HepG2 (cell line): ENCODE measurements around the gene LCAT. TPM values are rescaled to one million over a fixed set of nuclear protein-coding genes. Genes with fewer than 3 reads are reported as not detected.

ENCODE experiments used
- ATAC-seq: fragments of 200-7000 bp; cut with Tn5 transposase; 3 replicates; pipeline ENCODE4 v1.9.1; 2020; ENCODE audit warnings: mild to moderate bottlenecking, moderate library complexity
- BruUV-seq: library from RNA; stranded (reverse); fragments of 400-500 nt; replicated peaks from 2 replicates; lab custom pipeline; 2021; lab: Mats Ljungman, UMichigan
- CTCF ChIA-PET: fragments of 300-600 bp; formaldehyde crosslinking; extraction: SDS; loops from one replicate; lab custom pipeline; 2021; ENCODE audit warnings: low total read pairs, inconsistent platforms, low intra/inter-chr PET ratio; lab: Yijun Ruan, JAX
- POLR2A ChIA-PET: fragments of 350-600 bp; sonication (Branson Sonifier 250); formaldehyde crosslinking; loops from one replicate; lab custom pipeline; 2020; ENCODE audit warnings: antibody characterized with exemption, inconsistent platforms; lab: Yijun Ruan, JAX
- DNase-seq: peaks from one replicate; pipeline ENCODE4 v3.0.0-alpha.2; 2015; ENCODE audit warnings: low spot score
- FAIRE-seq: peaks from 3 replicates; lab custom pipeline; 2011; peaks lifted over from hg19 to GRCh38; lab: Jason Lieb, UNC
- H2AFZ ChIP-seq: one replicate; pipeline ENCODE4 v1.6.1; 2011; ENCODE audit warnings: low read length, inconsistent platforms
- H3K27ac ChIP-seq: fragments of 300-600 bp; 3 replicates; pipeline ENCODE4 v1.8.0; 2011; ENCODE audit warnings: mixed run types, mild to moderate bottlenecking, mixed read lengths, low read length, inconsistent platforms; ENCODE audit not compliant: insufficient read depth; ENCODE audit errors: extremely low read length
- H3K27me3 ChIP-seq, 2 experiments: fragments of 200-600 bp in 1 of 2; 2 replicates in 1 of 2; 3 replicates in 1 of 2; pipeline versions ENCODE4 v1.6.0 to v1.8.0; 2011; ENCODE audit warnings: low read length in 2 of 2, mild to moderate bottlenecking in 2 of 2, moderate library complexity in 2 of 2, inconsistent platforms in 1 of 2; ENCODE audit not compliant: insufficient read depth in 2 of 2, control insufficient read depth in 1 of 2
- H3K36me3 ChIP-seq, 2 experiments: fragments of 200-600 bp in 1 of 2; replicated peaks in 1 of 2; 2 replicates in 1 of 2; 3 replicates in 1 of 2; pipeline versions ENCODE4 v1.5.1 to v1.8.0; 2011; ENCODE audit warnings: low read length in 2 of 2, inconsistent platforms in 1 of 2; ENCODE audit not compliant: insufficient read depth in 2 of 2, control insufficient read depth in 1 of 2
- H3K4me1 ChIP-seq: 2 replicates; pipeline ENCODE4 v1.5.1; 2012; ENCODE audit warnings: low read length, inconsistent platforms; ENCODE audit not compliant: insufficient read depth
- H3K4me2 ChIP-seq: 2 replicates; pipeline ENCODE4 v1.6.0; 2011; ENCODE audit warnings: low read depth, low read length, inconsistent platforms
- H3K4me3 ChIP-seq, 3 experiments: fragments of 200-600 bp in 1 of 3; sonication (generic), shearing (Covaris generic) in 1 of 3; replicated peaks in 1 of 3; 2 replicates each; pipeline ENCODE4 v1.5.1; 2011 to 2016; ENCODE audit warnings: low read length in 3 of 3, inconsistent platforms in 2 of 3, low read depth in 2 of 3, mild to moderate bottlenecking in 2 of 3, control low read depth in 1 of 3, mixed read lengths in 1 of 3; ENCODE audit not compliant: insufficient read depth in 1 of 3
- H3K79me2 ChIP-seq: one replicate; pipeline ENCODE4 v1.6.1; 2011; ENCODE audit warnings: low read length, inconsistent platforms; ENCODE audit not compliant: insufficient read depth
- H3K9ac ChIP-seq: 2 replicates; pipeline ENCODE4 v1.6.0; 2011; ENCODE audit warnings: mild to moderate bottlenecking, low read depth, low read length, inconsistent platforms; ENCODE audit not compliant: insufficient read depth
- H3K9me3 ChIP-seq: 2 replicates; pipeline ENCODE4 v1.5.1; 2012; ENCODE audit warnings: mild to moderate bottlenecking, low read length
- H4K20me1 ChIP-seq: 2 replicates; pipeline ENCODE4 v1.6.0; 2011; ENCODE audit warnings: inconsistent platforms, mild to moderate bottlenecking, low read length, moderate library complexity; ENCODE audit not compliant: insufficient read depth
- NKX3-1 ChIP-seq: sonication (generic); formaldehyde crosslinking; IDR thresholded peaks from 2 replicates; pipeline ENCODE4 v1.5.0; 2020; ENCODE audit warnings: missing genetic modification reagents
- REPIN1 ChIP-seq: sonication (generic); formaldehyde crosslinking; IDR thresholded peaks from 2 replicates; pipeline ENCODE4 v1.8.0; 2022; ENCODE audit warnings: missing genetic modification reagents, low read depth, mild to moderate bottlenecking, borderline replicate concordance
- THAP9 ChIP-seq: sonication (generic); formaldehyde crosslinking; IDR thresholded peaks from 2 replicates; pipeline ENCODE4; 2020; ENCODE audit warnings: missing genetic modification reagents, mild to moderate bottlenecking, borderline replicate concordance
- YEATS4 ChIP-seq: sonication (generic); formaldehyde crosslinking; IDR thresholded peaks from 2 replicates; pipeline ENCODE4 v1.4.0; 2020; ENCODE audit warnings: missing genetic modification reagents, borderline replicate concordance
- ZSCAN20 ChIP-seq: sonication (generic); formaldehyde crosslinking; IDR thresholded peaks from 2 replicates; pipeline ENCODE4 v1.4.0; 2020; ENCODE audit warnings: missing genetic modification reagents, mild to moderate bottlenecking, borderline replicate concordance
- WGBS: methylation state at CpG from one replicate; pipeline ENCODE4 v1.1.6; 2017; ENCODE audit warnings: low lambda C conversion rate; 5-methylcytosine and 5-hydroxymethylcytosine counted together
- in situ Hi-C: cut with HindIII; loops from 2 replicates; pipeline ENCODE4 v1.10.0; 2017; ENCODE audit warnings: low pct_unique_long_range_greater_than_20kb; ENCODE audit not compliant: extremely low pct_ligation_motif_present
- intact Hi-C: fragments of 100-400 bp; cut with micrococcal nuclease; formaldehyde crosslinking; loops from one replicate; pipeline ENCODE4 v1.10.0; 2022; ENCODE audit not compliant: unreplicated experiment
- polyA plus RNA-seq, 8 experiments: library from polyadenylated mRNA; depleted of rRNA in 3 of 8; stranded (reverse) in 7 of 8; unstranded in 1 of 8; fragments of >200 nt; fragmentation: Illumina TruSeq in 4 of 8; extraction: Trizol in 4 of 8; gene quantifications; 2 replicates each; pipeline versions ENCODE4 v1.2.1 to v1.2.3, GENCODE V29; 2011 to 2016; ENCODE audit warnings: low read depth in 4 of 8, missing spikeins in 1 of 8, mixed read lengths in 1 of 8; ENCODE audit not compliant: insufficient read depth in 1 of 8
- total RNA-seq, 5 experiments: library from RNA; depleted of rRNA; stranded (reverse); fragments of >200 nt; fragmentation: Illumina TruSeq; extraction: Trizol; gene quantifications; 2 replicates each; pipeline ENCODE4 v1.2.3, GENCODE V29; 2016; ENCODE audit warnings: low read depth in 1 of 5
- TF ChIP-seq, protein P1 (sequence below): sonication (generic); formaldehyde crosslinking; IDR thresholded peaks from 2 replicates; pipeline ENCODE4 v1.8.0; 2022; ENCODE audit warnings: low read depth, missing genetic modification reagents

LCAT gene
- total and polyA plus RNA-seq, 2 of the 13 experiments (the other 11 are each of a cell fraction or from before 2014, with no cell fraction given): 36.1 to 38.9 TPM

GRCh38 chr16:67922740-67923139 is 21.2 kb downstream of the LCAT start:
- ChIA-PET CTCF (no interaction called here), POLR2A (interaction anchor here (0.9 kb wide), 1 partner anchor 13 kb away, joined by 3 read pairs; no protein-coding TSS in a partner anchor)
- BruUV-seq: no TSS peak
- intact Hi-C loops (no loop called here), in situ Hi-C loops (no loop called here)
- WGBS: over 99% methylated on average over 8 of the region's 8 CpGs
- TF ChIP-seq REPIN1 (CRISPR knock-in tag): no peak
- TF ChIP-seq THAP9 (CRISPR knock-in tag): no peak
- TF ChIP-seq NKX3-1 (CRISPR knock-in tag): no peak
- no peak for TF ChIP-seq YEATS4
- TF ChIP-seq, protein P1, sequence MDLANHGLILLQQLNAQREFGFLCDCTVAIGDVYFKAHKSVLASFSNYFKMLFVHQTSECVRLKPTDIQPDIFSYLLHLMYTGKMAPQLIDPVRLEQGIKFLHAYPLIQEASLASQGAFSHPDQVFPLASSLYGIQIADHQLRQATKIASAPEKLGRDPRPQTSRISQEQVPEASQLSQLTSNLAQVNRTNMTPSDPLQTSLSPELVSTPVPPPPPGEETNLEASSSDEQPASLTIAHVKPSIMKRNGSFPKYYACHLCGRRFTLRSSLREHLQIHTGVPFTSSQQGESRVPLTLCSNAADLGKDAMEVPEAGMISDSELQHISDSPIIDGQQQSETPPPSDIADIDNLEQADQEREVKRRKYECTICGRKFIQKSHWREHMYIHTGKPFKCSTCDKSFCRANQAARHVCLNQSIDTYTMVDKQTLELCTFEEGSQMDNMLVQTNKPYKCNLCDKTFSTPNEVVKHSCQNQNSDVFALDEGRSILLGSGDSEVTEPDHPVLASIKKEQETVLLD: no peak
- TF ChIP-seq ZSCAN20: no peak
- Histone ChIP-seq H3K4me2 (no peak overlapping the region), H2AFZ (no peak overlapping the region), H3K4me1 (peaks cover 1% of the 10 kb centered on the region; the same call in 1 of the 2 replicates), H3K27ac (no peak overlapping the region), H3K27me3 (no peaks in the 10 kb centered on the region), H4K20me1 (no peaks in the 10 kb centered on the region), H3K9me3 (no peaks in the 10 kb centered on the region), H3K79me2 (no peaks in the 10 kb centered on the region), H3K4me3 (no peak overlapping the region), H3K36me3 (peaks cover 27 to 28% of the 10 kb centered on the region in 2 experiments), H3K9ac (no peak overlapping the region)
- FAIRE-seq: no peak
- DNase-seq: no peak
- ATAC-seq: no peak
